WI38 (cell line): ENCODE data around the gene FOLR1.

Experiments used
- H3K4me3 ChIP-seq: 2 replicates; pipeline ENCODE4 v1.5.1; 2011; ENCODE audit warnings: low read depth, mild to moderate bottlenecking, control low read depth, low read length
- TF ChIP-seq, protein P1 (sequence below): IDR thresholded peaks from 2 replicates; pipeline ENCODE4 v1.5.1; 2012; ENCODE audit warnings: low read depth, mild to moderate bottlenecking, control low read depth, low read length

FOLR1 gene

DNA sequence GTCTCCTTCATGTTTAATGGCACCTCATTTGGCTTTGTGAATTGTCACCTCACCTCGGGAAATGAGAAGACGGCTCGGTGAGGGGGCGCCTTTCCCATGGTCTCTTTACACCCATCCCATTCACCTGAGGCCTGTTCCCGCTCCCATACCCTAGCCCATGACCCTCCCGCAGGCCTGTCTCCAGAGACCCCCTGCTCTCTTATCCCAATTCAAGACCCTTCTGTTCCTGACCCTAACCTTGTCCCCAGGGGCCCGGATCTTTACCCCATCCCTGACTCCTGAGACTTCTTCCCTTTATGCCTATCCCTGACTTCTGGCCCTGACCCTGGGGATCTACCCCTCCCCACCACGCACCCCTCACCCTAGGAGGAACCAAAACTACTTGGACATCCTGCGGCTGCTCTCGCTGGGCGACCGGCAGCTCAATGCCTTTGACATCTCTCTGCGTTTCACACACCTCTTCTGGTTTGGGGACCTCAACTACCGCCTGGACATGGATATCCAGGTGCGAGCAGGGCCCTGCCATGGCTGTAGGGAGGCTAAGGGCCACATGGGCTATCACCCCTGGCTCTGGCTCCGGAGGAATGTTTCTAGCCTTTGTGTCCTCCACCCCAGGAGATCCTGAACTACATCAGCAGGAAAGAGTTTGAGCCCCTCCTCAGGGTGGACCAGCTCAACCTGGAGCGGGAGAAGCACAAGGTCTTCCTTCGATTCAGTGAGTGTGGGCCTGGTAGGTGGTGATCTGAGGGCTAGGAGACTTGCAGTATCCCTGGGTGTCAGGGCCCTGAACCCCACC lies 40.5 kb downstream of the FOLR1 start:
- TF ChIP-seq, protein P1, sequence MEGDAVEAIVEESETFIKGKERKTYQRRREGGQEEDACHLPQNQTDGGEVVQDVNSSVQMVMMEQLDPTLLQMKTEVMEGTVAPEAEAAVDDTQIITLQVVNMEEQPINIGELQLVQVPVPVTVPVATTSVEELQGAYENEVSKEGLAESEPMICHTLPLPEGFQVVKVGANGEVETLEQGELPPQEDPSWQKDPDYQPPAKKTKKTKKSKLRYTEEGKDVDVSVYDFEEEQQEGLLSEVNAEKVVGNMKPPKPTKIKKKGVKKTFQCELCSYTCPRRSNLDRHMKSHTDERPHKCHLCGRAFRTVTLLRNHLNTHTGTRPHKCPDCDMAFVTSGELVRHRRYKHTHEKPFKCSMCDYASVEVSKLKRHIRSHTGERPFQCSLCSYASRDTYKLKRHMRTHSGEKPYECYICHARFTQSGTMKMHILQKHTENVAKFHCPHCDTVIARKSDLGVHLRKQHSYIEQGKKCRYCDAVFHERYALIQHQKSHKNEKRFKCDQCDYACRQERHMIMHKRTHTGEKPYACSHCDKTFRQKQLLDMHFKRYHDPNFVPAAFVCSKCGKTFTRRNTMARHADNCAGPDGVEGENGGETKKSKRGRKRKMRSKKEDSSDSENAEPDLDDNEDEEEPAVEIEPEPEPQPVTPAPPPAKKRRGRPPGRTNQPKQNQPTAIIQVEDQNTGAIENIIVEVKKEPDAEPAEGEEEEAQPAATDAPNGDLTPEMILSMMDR, result no peak
- no peak overlapping the region for H3K4me3 ChIP-seq

GRCh38 chr11:72233056-72233772 lies 41.3 kb downstream of the FOLR1 start:
- no peak overlapping the region for H3K4me3 ChIP-seq
- TF ChIP-seq, protein P1, result no peak

DNA sequence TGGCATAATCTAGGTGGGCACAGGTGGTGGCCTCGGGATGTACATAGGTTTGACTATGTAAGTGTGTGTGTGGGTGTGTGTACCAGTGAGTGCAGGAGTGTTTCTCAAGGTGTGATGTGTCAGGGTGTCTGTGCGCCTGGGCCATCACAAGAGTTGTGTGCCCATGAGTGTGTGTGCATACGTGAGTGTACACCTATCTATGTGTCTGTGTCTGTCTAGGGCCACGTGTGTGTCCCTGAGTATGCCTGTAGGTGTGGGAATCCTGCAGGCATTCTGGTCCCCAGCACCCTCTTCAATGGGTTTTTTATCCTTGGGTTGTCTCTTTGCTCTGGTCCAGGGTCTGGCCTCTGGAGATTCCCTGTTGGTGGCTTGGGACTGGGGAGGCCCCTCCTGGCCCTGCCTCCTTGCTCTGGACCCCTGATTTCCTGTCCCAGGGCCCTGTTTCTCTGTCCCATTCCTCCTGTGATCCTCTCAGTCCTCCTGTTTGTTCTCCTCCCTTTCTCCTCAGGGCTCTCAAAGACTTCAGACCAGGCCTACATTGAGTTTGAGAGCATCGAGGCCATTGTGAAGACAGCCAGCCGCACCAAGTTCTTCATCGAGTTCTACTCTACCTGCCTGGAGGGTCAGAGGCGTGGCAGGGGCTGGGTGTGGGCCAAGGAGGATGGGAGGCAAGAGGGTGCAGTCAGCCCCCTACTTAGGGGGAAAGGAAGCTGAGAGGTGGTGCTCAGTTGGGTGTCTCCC lies 42.0 kb downstream of the FOLR1 start:
- TF ChIP-seq, protein P1, result no peak
- no peak overlapping the region for H3K4me3 ChIP-seq

DNA sequence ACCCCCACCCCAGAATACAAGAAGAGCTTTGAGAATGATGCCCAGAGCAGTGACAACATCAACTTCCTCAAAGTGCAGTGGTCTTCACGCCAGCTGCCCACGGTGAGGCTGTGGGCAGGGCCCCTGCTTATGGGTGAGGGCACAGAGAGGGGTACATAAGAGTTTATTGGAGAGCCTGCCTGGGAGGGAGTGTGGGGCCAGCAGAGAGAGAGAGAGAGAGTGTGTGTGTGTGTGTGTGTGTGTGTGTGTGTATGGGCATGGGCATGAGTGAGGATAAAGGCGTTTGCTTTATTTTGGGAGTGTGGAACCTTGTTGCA lies 42.5 kb downstream of the FOLR1 start:
- TF ChIP-seq, protein P1, result no peak
- no peak overlapping the region for H3K4me3 ChIP-seq

GRCh38 chr11:72234920-72235319 lies 43.0 kb downstream of the FOLR1 start:
- no peak overlapping the region for H3K4me3 ChIP-seq
- TF ChIP-seq, protein P1, result no peak

DNA sequence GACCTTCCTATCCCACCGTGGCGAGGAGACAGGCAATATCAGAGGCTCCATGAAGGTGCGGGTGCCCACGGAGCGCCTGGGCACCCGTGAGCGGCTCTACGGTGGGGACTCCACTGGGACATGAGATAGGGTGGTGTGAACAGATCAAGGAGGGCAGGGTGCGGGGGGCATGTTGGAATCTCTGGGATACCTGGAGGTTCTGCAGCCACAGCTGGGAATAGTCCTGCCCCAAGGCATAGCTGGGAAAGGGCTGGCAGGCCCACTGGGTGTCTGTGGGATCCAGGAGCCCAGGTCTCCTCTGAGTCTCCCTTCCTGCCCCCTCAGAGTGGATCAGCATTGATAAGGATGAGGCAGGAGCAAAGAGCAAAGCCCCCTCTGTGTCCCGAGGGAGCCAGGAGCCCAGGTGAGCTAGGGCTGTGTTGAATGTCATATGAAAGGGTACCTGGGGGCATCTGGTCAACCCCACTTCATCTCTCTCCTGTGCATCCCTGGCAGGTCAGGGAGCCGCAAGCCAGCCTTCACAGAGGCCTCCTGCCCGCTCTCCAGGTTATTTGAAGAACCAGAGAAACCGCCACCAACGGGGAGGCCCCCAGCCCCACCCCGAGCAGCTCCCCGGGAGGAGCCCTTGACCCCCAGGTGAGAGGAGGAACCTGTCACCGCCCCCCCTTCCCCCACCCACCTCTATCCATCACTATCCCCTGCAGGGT lies 43.6 kb downstream of the FOLR1 start:
- TF ChIP-seq, protein P1, result no peak
- H3K4me3 ChIP-seq, result no peak overlapping the region
